HTR-8/SVneo (cell line): ENCODE measurements around the gene PDE2A.
A peak's percentile ranks its signal among the peaks of the same experiment; 100 is the strongest.

Experiments used
- DNase-seq: peaks from one replicate; pipeline ENCODE4 v3.0.0; 2011; ENCODE audit warnings: low spot score, mixed read lengths; ENCODE audit not compliant: insufficient read length
- FAIRE-seq: peaks from 2 replicates; lab custom pipeline; 2011; peaks lifted over from hg19 to GRCh38; lab: Jason Lieb, UNC

PDE2A gene

DNA sequence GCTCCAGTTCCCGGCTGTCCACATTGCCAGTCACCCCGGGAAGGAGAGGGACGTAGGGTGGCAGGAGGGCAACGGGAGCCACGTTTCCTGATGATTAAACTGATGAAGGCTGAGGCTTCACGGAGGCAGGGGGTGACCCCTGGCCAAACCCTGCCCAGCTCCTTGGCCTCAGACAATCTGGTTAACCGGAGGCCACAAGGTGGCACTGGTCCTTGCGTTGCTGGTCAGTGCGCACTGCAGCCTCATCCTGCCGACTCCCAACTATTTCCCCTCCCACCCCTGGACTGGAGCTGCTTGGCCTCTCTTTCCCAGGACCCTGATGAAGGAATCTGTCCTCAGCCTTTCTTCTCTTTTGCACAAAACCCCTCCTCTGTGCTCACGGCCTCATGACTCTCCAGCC lies 75.3 kb downstream of the PDE2A start:
- peak; percentile 51 for DNase-seq
- peak; percentile 68 for FAIRE-seq

DNA sequence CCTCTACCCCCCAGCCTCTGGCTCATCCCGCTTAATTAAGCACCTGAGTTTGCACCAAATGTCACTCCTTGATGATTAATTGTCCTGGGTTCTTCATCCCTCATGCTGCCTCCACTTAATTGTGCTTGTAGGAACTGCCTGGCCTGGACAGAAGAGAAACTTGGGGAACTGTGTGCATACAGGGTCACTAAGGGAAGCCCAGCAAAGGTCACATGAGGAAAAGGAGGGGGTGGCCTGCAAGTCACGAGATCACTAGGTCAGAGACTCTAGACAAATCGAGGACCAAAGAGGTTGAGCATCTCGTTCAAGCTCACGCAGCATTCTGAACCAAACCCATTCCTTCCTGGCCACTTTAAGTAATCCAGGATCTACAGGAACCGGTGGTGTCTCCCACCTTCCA lies 75.8 kb downstream of the PDE2A start:
- no peak for FAIRE-seq
- DNase-seq: no peak

DNA sequence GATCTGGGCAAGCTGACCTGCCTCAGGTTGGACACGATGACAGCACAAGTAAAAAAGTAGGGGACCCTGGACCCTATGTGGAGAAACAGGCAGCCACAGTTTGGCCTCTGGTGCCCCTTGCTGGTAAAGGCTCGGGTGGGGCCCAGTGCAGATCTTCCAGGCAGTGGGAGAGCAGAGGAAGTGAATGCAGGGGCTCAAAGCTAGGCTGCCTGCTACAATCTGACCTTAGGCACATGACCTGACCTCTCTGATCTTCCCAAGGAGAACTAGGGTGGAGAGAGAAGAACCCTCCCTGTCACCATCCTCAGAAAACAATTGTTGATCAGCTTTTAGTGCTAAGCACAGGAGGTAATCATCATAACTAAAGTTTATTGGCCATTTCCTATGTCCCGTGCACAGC lies 76.5 kb downstream of the PDE2A start:
- no peak for FAIRE-seq

DNA sequence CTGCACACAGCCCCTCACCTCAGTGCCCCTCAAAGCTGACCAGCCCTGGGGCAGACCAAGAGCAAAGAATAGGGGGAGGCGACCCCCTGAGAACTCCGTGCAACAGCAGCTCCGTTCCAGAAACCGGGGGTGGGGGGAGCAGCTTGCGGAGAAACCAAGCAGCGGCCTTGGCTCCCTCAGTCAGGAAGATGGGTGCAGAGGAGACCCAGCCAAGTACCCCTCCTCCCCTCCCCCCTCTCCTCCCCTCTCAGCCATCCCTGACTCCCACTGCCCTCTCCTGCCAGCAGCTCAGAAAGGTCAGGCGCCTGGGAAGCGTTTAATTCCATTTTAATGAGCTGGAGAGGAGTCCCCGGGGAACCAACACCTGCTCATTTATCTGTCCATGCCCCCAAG lies 78.9 kb downstream of the PDE2A start:
- no peak for FAIRE-seq

More for the DNA sequence above, 76.5 kb downstream of the PDE2A start:
- no peak for DNase-seq

DNA sequence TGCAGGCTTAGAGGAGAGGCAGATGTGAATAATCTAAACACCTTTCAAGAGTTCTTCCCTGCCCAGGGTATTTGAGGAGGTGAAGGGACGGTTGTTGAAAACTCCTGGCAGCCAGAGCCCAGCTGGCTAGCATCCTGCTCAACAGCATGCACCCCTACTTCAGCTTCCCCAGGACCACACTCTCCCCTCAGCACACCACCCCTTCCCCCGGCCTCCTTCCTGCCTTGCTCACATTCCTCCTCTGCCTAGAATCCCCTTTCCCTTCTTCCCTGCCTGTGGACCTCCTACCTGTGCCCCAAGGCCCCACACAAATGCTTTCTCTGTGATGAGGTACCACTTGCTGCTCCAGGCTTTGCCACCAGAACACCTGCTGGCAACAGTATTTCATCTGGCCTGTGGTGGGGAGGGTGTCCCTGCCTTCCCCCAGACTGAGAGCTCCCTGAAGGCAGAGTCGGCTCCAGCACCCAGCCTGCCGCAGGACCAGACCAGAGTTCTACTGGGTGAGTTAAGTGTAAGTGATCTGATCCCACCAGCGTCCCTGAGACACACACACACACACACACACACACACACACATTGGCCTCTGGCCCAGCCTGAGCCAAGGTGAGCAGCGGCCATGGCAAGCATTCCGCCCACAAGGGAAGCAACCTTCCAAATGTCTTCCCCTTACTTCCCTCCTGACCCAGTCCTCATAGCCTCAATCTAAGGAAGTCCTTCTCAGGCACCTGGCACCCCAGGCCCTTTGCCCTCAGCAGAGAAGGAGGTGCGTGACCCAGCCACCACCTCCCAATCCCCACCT lies 79.5 kb downstream of the PDE2A start:
- FAIRE-seq (no peak), DNase-seq (no peak)

More for the DNA sequence above, 78.9 kb downstream of the PDE2A start:
- no peak for DNase-seq

DNA sequence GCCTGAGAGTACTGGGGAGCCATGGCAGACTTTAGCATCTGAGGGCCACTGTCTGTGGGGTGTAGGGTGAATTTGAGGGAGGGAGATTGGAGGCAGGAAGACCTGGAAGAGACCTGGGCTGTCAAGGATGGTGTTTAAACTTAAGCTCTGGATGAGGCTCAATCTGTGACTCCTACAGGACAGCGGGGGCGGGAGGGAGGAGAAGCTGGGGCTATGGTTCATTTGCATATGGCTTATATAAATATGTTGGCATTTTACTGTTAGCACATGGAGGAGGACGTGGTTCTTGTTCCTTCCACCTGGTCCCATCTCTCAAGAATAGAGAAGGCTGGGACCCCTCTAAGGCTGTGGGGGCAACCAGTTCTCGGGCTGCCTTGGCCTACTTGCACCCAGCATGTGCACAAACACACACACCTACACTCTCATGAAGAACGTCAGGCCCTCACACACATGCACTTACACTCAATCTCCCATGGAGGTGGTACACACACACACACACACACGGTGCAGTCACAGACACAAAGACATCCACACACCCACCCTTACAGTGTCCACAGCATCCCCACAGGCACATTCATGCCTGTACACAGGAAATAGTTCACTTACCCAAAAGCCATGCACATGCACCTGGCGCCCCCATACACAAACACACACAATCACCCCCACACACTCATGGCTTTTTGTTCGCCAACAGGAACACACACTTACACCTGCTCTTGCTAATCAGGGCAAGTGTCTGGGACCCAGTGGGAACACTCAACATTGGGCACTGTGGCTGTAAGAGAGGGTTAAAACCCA lies 81.3 kb downstream of the PDE2A start:
- DNase-seq: no peak

DNA sequence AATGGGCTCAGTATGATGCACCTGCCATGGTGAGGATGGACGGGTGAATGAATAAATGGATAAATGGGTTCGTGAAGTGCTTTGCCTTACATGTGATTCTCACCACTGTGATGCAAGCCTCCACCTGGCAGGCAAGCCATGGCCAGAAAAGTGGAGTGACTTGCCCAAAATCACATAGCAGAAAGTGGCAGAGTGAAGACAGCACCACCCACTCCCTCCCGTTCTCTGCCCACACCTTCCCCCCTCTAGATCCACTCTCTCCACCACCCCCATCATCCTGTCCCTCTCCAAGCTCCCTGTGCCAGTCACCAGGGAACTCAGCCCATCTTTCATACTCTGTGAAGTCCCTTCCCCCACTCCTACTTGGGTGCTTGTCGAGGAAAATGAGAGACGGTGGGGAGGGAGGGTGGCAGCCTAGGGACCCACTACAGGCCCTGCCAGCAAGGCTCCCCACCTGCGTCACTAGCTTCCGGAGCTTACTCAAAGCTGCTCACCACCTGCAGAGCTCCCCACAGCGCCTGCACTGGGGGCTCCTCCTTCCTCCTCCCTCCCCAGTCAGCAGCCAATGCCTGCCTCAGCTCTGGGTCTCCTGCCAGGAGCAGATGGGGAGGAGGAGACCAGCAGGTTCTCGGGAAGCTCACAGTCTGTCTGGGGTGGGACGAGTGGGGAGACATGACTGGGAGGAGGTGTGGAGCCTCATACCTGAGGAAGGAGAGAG lies 82.3 kb downstream of the PDE2A start:
- no peak for DNase-seq
- no peak for FAIRE-seq

More for the DNA sequence above, 81.3 kb downstream of the PDE2A start:
- peak; percentile 31 for FAIRE-seq

DNA sequence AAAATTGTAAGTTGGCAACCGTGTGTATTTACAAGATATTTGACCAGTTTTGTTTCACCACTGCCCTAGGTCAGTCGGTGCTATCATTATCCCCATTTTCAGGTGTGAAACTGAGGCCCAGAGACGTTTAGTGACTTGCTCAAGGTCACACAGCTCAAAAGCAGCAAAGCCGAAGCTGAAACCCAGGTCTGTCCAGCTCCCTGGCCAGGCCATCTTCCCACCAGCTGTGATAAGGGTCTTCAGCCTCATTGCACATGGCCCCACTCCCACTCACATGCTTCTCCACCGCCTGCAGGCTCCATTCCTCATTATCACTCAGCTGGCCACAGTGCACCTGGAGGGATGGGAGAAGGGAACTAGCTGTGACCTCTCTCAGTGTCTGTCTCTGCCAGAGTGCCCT lies 83.2 kb downstream of the PDE2A start:
- FAIRE-seq: no peak
- no peak for DNase-seq

DNA sequence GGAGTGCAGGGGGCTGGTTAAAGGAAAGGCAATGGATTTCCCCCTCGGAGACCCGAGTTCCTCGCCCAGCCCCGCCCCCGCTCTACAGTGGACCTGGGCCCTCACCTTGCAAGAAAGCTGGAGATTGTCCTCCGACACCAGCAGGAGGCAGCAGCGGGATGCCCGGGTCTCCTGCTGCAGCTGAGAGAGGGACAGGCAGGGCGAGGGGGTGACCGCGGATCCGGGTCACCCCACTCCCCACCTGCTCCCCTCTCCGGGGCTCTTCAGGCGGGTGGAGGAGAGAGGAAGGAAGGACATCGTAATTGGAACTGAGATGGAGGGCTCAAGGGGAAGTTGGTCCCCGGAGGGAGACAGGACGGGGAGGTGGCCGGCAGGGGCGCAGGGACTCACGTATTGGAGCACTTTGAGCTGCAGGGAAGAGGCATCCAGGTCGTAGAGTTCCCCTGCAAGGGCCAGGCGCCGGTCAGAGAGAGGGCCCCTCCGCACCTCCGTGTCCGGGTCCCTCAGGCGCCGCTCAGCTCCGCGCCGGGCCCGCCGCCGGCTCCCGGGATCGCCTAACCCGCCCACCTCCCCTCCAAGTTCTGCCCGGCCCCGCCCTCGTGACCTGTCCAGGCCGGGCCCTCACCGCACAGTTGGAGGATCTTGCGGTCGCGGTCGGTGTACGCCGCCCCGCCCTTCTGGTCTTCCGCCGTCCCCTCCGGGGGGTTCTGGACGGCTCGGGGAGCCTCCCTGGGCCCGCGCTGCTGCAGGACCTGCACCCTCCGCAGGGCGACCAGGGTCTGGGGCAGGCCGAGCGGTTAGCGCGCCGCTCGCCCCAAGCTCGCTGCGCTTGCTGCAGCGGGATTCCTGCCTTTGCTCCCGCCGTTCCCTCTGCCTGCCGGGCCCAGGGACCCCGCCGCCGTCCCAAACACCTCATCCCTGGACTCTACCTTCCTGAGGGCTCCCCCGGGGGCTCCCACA lies 84.1 kb downstream of the PDE2A start:
- no peak for DNase-seq
- no peak for FAIRE-seq

DNA sequence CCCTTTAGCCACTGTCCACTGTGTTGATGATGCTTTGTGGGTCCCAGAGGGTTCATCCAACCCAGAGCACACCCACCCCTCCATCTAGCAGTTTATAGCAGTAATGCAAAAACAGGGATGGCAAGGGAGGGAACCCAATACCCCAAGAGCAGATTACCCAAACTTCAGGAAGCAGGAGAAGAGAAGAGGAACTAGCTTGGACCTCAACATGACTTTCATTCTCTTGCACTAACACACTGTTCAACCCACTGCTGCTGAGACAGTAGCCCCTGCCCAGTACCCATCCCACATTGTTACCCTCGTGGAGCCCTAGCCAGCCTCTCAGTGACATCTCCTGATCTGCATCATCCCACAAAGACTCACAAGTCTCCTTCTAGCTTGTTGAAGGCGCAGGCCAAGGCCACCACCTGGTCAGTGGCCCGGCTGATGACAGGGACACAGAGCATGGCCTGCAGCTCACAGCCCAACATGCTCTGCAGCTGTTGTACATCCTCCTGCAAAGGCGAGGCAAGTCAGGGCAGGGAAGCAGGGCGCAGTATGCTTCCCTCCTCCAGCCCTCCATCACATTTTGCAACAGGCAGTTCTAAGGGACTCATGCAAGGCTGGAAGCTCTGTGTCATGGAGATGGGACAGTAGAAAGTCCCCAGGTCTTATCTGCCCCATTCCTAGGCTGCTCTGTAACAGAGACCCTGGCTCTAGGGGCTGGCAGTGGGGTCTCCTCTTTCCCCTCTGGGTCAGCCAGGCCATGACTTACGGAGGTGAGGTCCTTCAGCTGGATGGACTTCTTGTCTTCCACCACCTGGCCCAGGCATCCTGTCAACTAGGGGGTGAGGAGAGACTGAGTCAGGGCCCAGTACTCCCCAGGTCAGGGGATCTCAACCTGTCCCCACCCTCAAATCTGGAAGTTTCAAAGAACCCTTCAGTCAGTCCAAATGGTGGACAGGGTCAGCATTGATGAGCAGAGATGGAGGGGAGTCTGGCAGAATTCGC lies 85.5 kb downstream of the PDE2A start:
- no peak for DNase-seq
- peak; percentile 64 for FAIRE-seq

DNA sequence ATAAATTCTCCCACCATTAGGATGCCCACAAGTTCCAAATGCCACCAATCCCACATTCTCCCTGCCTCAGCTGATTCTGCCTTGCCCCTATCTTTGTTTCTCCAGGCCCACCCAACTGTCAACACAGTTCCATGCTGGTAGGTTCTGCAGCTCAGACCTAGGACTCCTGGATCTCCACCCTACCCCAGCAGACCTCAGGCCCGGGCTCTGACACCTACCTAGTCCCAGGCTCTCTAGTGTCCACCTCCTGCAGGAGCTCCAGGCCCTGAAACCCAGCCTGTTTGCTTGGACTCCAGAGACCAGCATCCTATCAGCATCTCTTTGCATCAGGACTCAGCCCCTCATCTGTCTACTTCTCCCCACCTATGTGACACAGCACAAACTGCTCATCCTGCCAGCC lies 86.5 kb downstream of the PDE2A start:
- FAIRE-seq: no peak

DNA sequence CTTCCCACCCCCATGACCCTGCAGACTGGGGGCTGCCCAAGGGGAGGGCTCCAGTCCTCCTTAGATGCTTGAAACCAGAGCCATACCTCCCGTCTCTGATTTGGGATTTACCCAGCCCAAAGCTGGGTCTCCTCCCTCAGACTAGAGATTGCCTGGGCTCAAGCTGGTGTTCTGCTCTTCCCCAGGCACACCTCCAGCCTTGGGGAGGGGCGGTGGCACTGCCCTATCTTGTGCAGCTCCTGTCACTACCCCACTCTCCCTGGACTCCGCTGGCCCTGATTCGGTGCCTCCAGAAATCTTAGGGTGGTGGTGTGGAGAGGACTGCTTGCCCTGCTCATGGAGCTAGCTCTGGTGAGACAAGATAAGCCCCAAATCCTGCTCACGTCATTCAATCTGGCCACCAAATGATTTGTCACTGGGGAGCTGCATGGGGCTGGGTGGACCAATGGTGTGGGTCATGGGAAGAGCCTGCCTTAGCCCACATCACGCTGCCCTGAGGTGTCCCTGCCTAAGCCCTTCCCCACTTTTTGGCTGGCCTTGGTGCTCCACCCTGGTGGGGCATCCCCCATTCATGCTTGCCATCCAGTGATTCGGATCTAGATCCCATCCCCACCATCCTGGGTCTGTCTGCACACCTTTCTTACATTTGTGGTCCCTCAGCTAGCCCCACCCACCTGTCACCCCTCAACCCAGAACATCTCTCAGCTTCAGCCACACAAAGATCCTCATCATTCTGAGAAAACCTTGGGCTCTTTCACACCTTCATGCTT lies 87.7 kb downstream of the PDE2A start:
- FAIRE-seq (peak; percentile 48), DNase-seq (no peak)

More for the DNA sequence above, 86.5 kb downstream of the PDE2A start:
- DNase-seq: no peak

DNA sequence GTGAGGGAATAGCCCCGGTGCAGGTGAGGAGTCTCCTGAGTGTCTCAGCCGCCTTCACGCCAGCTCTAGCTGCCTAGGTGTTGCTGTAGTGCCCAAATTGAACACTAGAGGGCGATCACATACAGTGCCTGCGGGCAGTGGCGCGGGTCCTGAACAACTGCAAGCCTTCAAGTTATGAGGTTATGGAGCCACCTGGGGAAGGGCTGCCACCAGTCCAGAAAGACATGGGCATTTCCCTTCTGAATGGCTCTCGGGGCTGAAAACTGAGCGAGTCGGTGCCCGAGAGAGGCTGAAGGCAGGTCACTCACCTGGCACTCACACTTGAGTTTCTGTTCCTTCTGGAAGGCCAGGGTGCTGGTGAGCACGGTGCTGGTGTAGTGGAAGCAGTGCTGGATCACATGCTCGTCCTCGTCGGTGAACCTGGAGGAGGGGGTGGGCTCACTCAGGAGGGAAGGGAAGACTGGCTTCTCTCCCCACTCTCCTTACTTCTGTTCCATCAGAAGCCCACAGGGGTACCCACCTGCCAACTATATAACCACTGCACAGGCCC lies 88.4 kb downstream of the PDE2A start:
- FAIRE-seq (peak; percentile 97), DNase-seq (peak; percentile 90)

DNA sequence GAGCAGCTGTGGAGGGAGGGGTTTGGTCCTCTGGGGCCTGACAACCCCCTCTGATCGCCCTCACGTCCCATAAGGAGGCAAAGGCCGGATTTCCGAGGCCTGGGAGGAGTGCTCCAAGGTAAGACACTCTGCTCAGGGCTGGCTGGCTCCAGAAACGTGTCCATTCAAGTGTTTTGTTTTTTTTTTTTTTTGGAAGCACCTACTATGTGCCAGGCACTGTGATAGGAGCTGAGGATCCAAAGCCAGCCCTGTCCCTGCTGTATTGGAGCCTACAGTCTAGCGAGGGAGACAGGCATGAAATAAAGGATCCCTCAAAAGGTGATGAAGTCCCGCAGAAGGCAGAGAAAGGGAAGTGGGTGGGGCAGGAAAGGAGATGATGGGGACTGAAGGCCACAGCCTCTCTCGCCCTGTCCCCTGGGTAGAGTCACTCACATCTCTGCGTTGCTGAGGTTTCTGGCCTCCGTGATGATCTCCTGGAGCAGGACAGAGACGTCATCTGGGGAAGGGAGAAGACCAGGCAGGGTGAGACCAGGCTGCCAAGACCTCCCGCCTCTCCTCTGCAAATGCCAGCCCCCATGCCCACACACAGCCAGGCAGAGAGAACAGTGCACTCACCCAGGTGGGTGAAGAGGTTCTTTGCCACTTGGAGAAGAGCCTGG lies 89.2 kb downstream of the PDE2A start:
- DNase-seq: no peak
- peak; percentile 54 for FAIRE-seq

DNA sequence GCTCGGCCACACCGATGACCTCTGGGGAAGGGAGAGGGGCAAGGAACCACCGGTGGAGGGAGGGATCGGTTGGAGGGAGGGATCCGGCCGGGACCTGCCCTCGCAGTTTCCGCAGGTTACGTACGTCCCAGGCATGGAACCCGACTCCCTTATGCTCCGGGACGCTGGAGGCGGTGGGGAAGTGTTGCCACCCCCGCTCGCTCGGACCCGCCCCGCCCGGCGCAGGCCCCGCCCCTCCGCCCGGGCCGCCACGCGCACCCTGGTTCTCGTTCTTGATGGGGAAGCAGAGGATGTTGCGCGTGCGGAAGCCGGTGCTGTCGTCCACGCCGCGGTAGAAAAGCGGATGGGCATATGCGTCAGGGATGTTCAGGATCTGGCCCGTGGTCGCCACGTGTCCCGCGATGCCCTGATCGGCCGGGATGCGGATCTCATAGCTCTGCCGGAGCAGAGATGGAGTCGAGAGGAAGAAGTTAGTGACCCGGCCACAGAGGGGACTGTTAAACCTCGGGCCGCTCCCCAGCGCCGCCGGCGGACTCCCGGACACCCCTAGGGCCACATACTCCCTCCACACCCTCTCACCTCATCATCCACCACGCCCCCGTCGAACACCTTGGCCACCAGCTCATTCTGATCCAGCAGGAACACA lies 89.8 kb downstream of the PDE2A start:
- DNase-seq (no peak), FAIRE-seq (no peak)

DNA sequence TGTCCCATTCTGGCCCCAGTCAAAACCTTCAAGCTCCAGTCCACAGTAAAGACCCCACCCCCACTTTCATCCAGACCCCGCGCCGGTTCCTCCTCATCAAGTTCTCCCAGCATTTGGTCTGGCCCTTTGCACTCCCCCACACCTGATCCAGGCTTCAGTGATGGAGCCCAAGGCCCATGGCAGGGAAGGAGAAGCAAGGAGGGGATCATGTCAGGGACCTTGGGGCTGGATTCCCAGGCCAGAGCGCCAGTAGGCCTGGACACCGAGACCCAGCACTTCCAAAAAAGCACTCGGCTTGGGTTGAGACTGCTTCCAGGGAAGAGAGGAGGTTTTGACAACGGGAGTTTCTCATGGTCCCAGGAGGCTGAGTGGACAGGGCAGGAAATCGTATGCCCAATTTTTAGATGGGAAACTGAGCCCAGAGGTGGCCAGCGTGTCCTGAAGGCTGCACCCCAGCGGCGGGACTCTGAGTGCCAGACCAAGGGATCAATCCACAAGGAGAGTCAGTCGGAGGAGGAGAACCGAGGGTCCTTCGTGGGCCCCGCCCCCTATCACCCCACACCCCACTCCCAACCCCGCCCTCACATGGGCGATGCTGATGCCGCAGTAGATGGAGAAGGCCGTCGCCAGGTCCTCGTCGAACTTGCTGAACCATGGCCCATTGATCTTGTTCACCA lies 90.5 kb downstream of the PDE2A start:
- DNase-seq (no peak), FAIRE-seq (no peak)
